Measurements from ENCODE around the gene FUZ.

The FUZ gene

GRCh38 chr19:49812997-49813861, at the start of gene FUZ (continued):
- TF ChIP-seq ZNF391 (tag by site-specific recombination; IDR thresholded peaks at IDR 0.05; ENCODE audit: borderline replicate concordance, low read depth), result peak; percentile 62; the same call in 1 of the 2 replicates
- no peak for TF ChIP-seq OSR2 (tag by site-specific recombination; IDR thresholded peaks at IDR 0.05)
- no peak for TF ChIP-seq ZNF174 (tag by site-specific recombination; IDR thresholded peaks at IDR 0.05)
- no peak for TF ChIP-seq ZBTB1 (tag by site-specific recombination; IDR thresholded peaks at IDR 0.05)
- TF ChIP-seq ZNF488 (tag by site-specific recombination; IDR thresholded peaks at IDR 0.05), result no peak
- TF ChIP-seq ZNF518A (tag by site-specific recombination; conservative IDR thresholded peaks at IDR 0.05; ENCODE audit: low read depth), result peak; percentile 52
- peak; percentile 62; the same call in 1 of the 2 replicates for TF ChIP-seq ZSCAN30 (tag by site-specific recombination; IDR thresholded peaks at IDR 0.05)
- peak; percentile 63 for TF ChIP-seq ZNF398 (tag by site-specific recombination; IDR thresholded peaks at IDR 0.05)
- no peak for TF ChIP-seq ZNF843 (tag by site-specific recombination; IDR thresholded peaks at IDR 0.05)
- TF ChIP-seq ZNF266 (tag by site-specific recombination; IDR thresholded peaks at IDR 0.05; ENCODE audit: low read depth), result no peak
- TF ChIP-seq ZBTB6 (tag by site-specific recombination; IDR thresholded peaks at IDR 0.05), result 0 out of 2 replicates have a peak, but pooled peaks have one; percentile 10
- TF ChIP-seq ZNF837 (tag by site-specific recombination; IDR thresholded peaks at IDR 0.05), result no peak
- TF ChIP-seq ZNF239 (tag by site-specific recombination; IDR thresholded peaks at IDR 0.05), result no peak
- TF ChIP-seq ZSCAN16 (tag by site-specific recombination; IDR thresholded peaks at IDR 0.05), result no peak
- no peak for TF ChIP-seq KLF8 (tag by site-specific recombination; IDR thresholded peaks at IDR 0.05)
- TF ChIP-seq ZNF214 (tag by site-specific recombination; IDR thresholded peaks at IDR 0.05; ENCODE audit: borderline replicate concordance), result no peak
- no peak for TF ChIP-seq ZNF664 (tag by site-specific recombination; IDR thresholded peaks at IDR 0.05)
- no peak for TF ChIP-seq ZFP69B (tag by site-specific recombination; IDR thresholded peaks at IDR 0.05)
- no peak; the same call in 1 of the 2 replicates for TF ChIP-seq ZNF449 (tag by site-specific recombination; IDR thresholded peaks at IDR 0.05)
- TF ChIP-seq REST (tag by site-specific recombination; IDR thresholded peaks at IDR 0.05), result no peak
- no peak for TF ChIP-seq ZNF19 (tag by site-specific recombination; IDR thresholded peaks at IDR 0.05; ENCODE audit: low read depth)
- TF ChIP-seq HIC1 (tag by site-specific recombination; IDR thresholded peaks at IDR 0.05), result no peak

Data from HEK293 (cell line).